ENCODE measurements around the gene CIB2.

CIB2 gene

GRCh38 chr15:78079298-78080087, 51.8 kb downstream of the CIB2 start:
- no peaks in the 10 kb centered on the region for H3K27me3 ChIP-seq (ENCODE audit: insufficient read depth, low read depth, severe bottlenecking)
- no peak for DNase-seq
- H3K4me3 ChIP-seq (ENCODE audit: low read depth, low read length), result no peak overlapping the region
- H3K27ac ChIP-seq, result no peak overlapping the region
- H3K9me3 ChIP-seq (ENCODE audit: severe bottlenecking), result no peaks in the 10 kb centered on the region
- TF ChIP-seq CTCF (IDR thresholded peaks at IDR 0.05; ENCODE audit: low read depth, low read length), result no peak
- H3K36me3 ChIP-seq, result peaks cover 4% of the 10 kb centered on the region

DNA sequence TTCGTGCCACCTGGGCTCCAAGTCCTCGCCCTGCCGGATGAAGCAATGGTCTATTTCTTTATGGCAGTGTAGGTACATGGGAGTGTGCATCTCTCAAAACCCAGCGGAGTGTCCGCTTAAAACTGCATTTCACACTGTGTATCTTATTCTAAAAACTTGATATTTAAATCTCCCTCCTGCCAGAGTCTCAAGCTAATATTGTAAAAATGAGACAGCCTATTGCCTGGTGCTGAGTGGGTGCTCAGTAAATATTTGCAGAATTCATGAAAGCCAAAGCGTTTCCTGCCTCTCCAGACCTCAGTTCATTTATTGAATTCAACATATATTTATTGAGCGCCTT, 53.4 kb downstream of the CIB2 start:
- no peaks in the 10 kb centered on the region for H3K27me3 ChIP-seq (ENCODE audit: insufficient read depth, low read depth, severe bottlenecking)
- TF ChIP-seq CTCF (IDR thresholded peaks at IDR 0.05; ENCODE audit: low read depth, low read length), result no peak
- no peaks in the 10 kb centered on the region for H3K9me3 ChIP-seq (ENCODE audit: severe bottlenecking)
- no peak overlapping the region for H3K27ac ChIP-seq
- peak overlapping the region; percentile 51 for H3K4me3 ChIP-seq (ENCODE audit: low read depth, low read length)
- H3K36me3 ChIP-seq, result peaks cover 4% of the 10 kb centered on the region
- no peak for DNase-seq

- Histone ChIP-seq H3K4me3 (ENCODE audit: low read depth, low read length) (peak within 1 kb of the TSS; percentile 78), H3K27ac (peak within 1 kb of the TSS; percentile 75), H3K27me3 (ENCODE audit: insufficient read depth, low read depth, severe bottlenecking) (no peaks in the 10 kb centered on the region), H3K9me3 (ENCODE audit: severe bottlenecking) (no peaks in the 10 kb centered on the region), H3K36me3 (peaks cover 4% of the 10 kb centered on the region)
- DNase-seq, result peak; percentile 62
- peak; percentile 10; the same call in 1 of the 2 replicates for TF ChIP-seq CTCF (IDR thresholded peaks at IDR 0.05; ENCODE audit: low read depth, low read length)
Observed at GRCh38 chr15:78077053-78077870, 54.0 kb downstream of the CIB2 start, which contains the start of gene TBC1D2B. Gene TBC1D2B, minus strand, starts transcription at chr15:78077711. Its CDS starts 59 bp downstream, at chr15:78077652.

DNA sequence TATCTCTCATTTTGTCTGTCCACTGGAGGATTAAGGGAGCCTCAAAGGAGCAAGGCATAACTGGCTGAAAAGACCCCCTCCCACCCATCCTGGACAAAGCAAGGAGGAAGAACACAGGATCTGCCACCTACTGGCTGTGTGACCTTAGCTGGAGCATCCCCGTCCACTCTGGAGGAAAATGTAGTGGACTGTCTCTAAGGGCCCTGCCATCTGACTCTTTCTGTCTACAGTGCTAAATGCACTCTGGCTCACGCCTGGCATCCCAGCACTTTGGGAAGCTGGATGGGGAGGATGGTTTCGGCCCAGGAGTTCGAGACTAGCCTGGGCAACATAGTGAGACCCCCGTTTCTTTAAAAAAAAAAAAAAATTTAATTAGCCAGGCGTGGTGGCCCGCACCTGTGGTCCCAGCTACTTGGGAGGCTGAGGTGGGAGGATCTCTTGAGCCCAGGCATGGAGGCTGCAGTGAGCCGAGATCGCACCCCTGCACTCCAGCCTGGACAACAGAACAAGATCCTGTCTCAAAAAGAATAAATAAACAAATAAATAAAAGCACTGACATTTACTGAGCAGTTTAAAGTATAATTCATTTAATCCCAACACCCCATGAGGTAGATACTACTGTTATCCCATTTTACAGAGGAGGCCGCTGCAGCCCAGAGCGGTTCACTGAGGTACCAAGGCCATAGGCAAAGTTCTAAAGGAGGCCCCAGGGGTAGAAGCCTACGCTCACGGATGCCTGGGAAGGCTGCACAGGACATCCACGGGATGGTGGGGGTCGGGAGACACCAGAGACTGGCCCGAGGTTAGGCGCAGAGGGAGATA, 54.8 kb downstream of the CIB2 start:
- H3K27ac ChIP-seq, result peak overlapping the region; percentile 75
- DNase-seq, result peak; percentile 21
- H3K27me3 ChIP-seq (ENCODE audit: insufficient read depth, low read depth, severe bottlenecking), result no peaks in the 10 kb centered on the region
- peak; percentile 46 for TF ChIP-seq CTCF (IDR thresholded peaks at IDR 0.05; ENCODE audit: low read depth, low read length)
- peak overlapping the region; percentile 78 for H3K4me3 ChIP-seq (ENCODE audit: low read depth, low read length)
- no peaks in the 10 kb centered on the region for H3K9me3 ChIP-seq (ENCODE audit: severe bottlenecking)
- H3K36me3 ChIP-seq, result peaks cover 4% of the 10 kb centered on the region

GRCh38 chr15:78075490-78076230, 55.6 kb downstream of the CIB2 start:
- peaks cover 4% of the 10 kb centered on the region for H3K36me3 ChIP-seq
- no peak for TF ChIP-seq CTCF (IDR thresholded peaks at IDR 0.05; ENCODE audit: low read depth, low read length)
- H3K9me3 ChIP-seq (ENCODE audit: severe bottlenecking), result no peaks in the 10 kb centered on the region
- H3K27ac ChIP-seq, result no peak overlapping the region
- DNase-seq, result no peak
- H3K27me3 ChIP-seq (ENCODE audit: insufficient read depth, low read depth, severe bottlenecking), result no peaks in the 10 kb centered on the region
- no peak overlapping the region for H3K4me3 ChIP-seq (ENCODE audit: low read depth, low read length)
